ENCODE measurements around the gene FBL.

- no peak for TF ChIP-seq CTCF (IDR thresholded peaks at IDR 0.05 in 2 of 3, conservative IDR thresholded peaks at IDR 0.05 in 1 of 3; ENCODE audit: control insufficient read depth in 2 of 3, extremely low read depth in 1 of 3, insufficient read depth in 1 of 3, low read depth in 3 of 3, low read length in 3 of 3)
- TF ChIP-seq POLR2A (IDR thresholded peaks at IDR 0.05; ENCODE audit: low read depth, low read length), result no peak
- no peak for TF ChIP-seq SMC3 (IDR thresholded peaks at IDR 0.05; ENCODE audit: borderline replicate concordance, low read length)
- no peak for TF ChIP-seq RCOR1 (conservative IDR thresholded peaks at IDR 0.05; ENCODE audit: low read depth, low read length)
- no peak for TF ChIP-seq SIN3A (IDR thresholded peaks at IDR 0.05; ENCODE audit: low read depth, low read length)
These were observed 26.0 kb upstream of the FBL start for GRCh38 chr19:39871886-39872866.

All from GM12878 (cell line).